ENCODE measurements around the gene NUDT4.
A peak's percentile ranks its signal among the peaks of the same experiment; 100 is the strongest.

The NUDT4 gene

GRCh38 chr12:93377252-93378195 is at the start of gene NUDT4:
NUDT4 (plus strand) TSS chr12:93377925; CDS start chr12:93378323, 398 bp downstream.
- DNase-seq (ENCODE audit: low read depth in 2 of 2) = peak; percentile 94 to 96

GRCh38 chr12:93333054-93333453 is 44.7 kb upstream of the NUDT4 start:
- no peak for DNase-seq (ENCODE audit: low read depth in 2 of 2)

- no peak for DNase-seq (ENCODE audit: low read depth in 2 of 2)
Measured at GRCh38 chr12:93333828-93334227, 43.9 kb upstream of the NUDT4 start.

GRCh38 chr12:93335603-93336162 is 42.0 kb upstream of the NUDT4 start:
- no peak for DNase-seq (ENCODE audit: low read depth in 2 of 2)

GRCh38 chr12:93336291-93336741 is 41.4 kb upstream of the NUDT4 start:
- DNase-seq (ENCODE audit: low read depth in 2 of 2) = no peak

GRCh38 chr12:93338598-93338997 is 39.1 kb upstream of the NUDT4 start:
- DNase-seq (ENCODE audit: low read depth in 2 of 2) = no peak

GRCh38 chr12:93339695-93340094 is 38.0 kb upstream of the NUDT4 start:
- DNase-seq (ENCODE audit: low read depth in 2 of 2) = no peak

GRCh38 chr12:93341409-93342049 is 36.2 kb upstream of the NUDT4 start:
- DNase-seq (ENCODE audit: low read depth in 2 of 2) = no peak

- DNase-seq (ENCODE audit: low read depth in 2 of 2) = no peak
Measured at GRCh38 chr12:93347054-93347785, 30.5 kb upstream of the NUDT4 start.

- no peak for DNase-seq (ENCODE audit: low read depth in 2 of 2)
Measured at GRCh38 chr12:93348575-93349435, 28.9 kb upstream of the NUDT4 start.

GRCh38 chr12:93351726-93352125 is 26.0 kb upstream of the NUDT4 start:
- no peak for DNase-seq (ENCODE audit: low read depth in 2 of 2)

- no peak for DNase-seq (ENCODE audit: low read depth in 2 of 2)
Measured at GRCh38 chr12:93352321-93352720, 25.4 kb upstream of the NUDT4 start.

- DNase-seq (ENCODE audit: low read depth in 2 of 2) = no peak
Measured at GRCh38 chr12:93356214-93356613, 21.5 kb upstream of the NUDT4 start.

GRCh38 chr12:93358058-93358457 is 19.7 kb upstream of the NUDT4 start:
- DNase-seq (ENCODE audit: low read depth in 2 of 2) = no peak

GRCh38 chr12:93358821-93359220 is 18.9 kb upstream of the NUDT4 start:
- no peak for DNase-seq (ENCODE audit: low read depth in 2 of 2)

GRCh38 chr12:93360688-93361087 is 17.0 kb upstream of the NUDT4 start:
- DNase-seq (ENCODE audit: low read depth in 2 of 2) = no peak

- no peak for DNase-seq (ENCODE audit: low read depth in 2 of 2)
Measured at GRCh38 chr12:93361151-93361919, 16.4 kb upstream of the NUDT4 start.

- no peak for DNase-seq (ENCODE audit: low read depth in 2 of 2)
Measured at GRCh38 chr12:93363841-93364297, 13.9 kb upstream of the NUDT4 start.

GRCh38 chr12:93365616-93366405 is 11.9 kb upstream of the NUDT4 start:
- no peak for DNase-seq (ENCODE audit: low read depth in 2 of 2)
